COLO668 (cell line): ENCODE measurements around the gene FNDC4.
A peak's percentile ranks its signal among the peaks of the same experiment; 100 is the strongest.
"Not testable (repeated sequence)": the region's sequence is repeated elsewhere in the genome, so short reads cannot be mapped to it uniquely, and the experiment has no call there.

Source experiments
- DNase-seq: peaks from one replicate; lab custom pipeline; 2025; ENCODE audit not compliant: unreplicated experiment; lab: John Stamatoyannopoulos, UW

FNDC4 gene, protein sequence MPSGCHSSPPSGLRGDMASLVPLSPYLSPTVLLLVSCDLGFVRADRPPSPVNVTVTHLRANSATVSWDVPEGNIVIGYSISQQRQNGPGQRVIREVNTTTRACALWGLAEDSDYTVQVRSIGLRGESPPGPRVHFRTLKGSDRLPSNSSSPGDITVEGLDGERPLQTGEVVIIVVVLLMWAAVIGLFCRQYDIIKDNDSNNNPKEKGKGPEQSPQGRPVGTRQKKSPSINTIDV

DNA sequence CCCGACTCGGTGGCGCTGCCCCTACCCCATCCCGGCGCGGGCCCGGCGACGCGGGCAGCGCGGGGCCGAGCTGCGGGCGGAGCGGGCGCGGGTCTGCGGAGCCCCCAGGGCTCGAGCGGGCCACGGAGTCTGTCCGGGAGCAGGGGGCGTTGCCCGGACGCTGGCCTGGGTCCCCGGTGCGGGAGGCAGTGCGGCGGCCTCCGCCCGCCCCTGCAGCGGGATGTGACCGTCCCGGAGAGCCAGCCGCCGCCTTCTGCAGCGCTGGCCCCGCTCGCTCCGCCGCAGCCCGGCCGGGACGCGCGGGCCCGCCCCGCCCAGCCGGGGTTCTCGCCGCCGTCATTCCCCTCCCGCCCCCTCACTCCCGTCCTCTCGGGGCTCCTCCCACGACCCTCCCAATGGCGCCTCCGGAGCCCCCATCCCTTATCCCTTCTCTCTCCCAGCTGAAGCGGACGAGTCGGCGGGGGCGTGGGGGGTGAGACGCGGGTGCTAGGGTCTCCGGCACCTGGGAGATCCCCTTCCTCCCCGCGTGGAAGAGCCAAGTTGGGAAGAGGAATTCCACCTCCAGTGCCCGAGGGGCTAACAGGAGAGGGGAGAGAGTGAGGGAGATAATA lies at the start of gene FNDC4:
TSS of gene FNDC4 (minus strand) at position 257 of the 611 bp plus-strand sequence. CDS start 521 bp downstream, outside the sequence.
- DNase-seq, result peak; percentile 17

DNA sequence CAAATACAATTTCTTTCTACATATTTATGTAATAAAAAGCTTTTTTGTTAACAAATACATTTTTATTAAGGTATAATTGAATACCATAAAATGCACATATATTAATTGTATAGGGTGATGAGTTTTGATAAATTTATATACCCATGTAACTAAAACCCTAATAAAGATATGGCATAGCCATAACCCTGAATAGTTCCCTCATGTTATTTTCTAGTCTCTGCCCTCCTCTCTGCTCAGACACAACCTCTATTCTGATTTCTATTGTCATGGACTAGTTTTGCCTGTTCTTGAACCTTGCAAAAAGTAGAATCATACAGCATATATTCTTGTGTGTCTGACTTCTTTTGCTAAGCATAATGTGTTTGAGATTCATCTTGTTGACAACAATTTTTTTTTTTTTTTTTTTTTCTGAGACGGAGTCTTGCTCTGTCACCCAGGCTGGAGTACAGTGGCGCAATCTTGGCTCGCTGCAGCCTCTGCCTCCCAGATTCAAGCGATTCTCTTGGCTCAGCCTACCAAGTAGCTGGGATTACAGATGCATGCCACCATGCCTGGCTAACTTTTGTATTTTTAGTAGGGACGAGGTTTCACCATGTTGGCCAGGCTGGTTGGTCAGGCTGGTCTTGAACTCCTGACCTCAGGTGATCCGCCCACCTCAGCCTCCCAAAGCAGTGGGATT lies 49.3 kb upstream of the FNDC4 start:
- DNase-seq, result no peak

DNA sequence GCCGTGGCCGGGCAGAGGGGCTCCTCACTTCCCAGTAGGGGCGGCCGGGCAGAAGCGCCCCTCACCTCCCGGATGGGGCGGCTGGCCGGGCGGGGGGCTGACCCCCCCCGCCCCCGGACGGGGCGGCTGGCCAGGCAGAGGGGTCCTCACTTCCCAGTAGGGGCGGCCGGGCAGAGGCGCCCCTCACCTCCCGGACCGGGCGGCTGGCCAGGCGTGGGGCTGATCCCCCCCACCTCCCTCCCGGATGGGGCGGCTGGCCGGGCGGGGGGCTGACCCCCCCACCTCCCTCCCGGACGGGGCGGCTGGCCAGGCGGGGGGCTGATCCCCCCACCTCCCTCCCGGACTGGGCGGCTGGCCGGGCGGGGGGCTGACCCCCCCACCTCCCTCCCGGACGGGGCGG lies 44.6 kb upstream of the FNDC4 start:
- not testable (repeated sequence) for DNase-seq

DNA sequence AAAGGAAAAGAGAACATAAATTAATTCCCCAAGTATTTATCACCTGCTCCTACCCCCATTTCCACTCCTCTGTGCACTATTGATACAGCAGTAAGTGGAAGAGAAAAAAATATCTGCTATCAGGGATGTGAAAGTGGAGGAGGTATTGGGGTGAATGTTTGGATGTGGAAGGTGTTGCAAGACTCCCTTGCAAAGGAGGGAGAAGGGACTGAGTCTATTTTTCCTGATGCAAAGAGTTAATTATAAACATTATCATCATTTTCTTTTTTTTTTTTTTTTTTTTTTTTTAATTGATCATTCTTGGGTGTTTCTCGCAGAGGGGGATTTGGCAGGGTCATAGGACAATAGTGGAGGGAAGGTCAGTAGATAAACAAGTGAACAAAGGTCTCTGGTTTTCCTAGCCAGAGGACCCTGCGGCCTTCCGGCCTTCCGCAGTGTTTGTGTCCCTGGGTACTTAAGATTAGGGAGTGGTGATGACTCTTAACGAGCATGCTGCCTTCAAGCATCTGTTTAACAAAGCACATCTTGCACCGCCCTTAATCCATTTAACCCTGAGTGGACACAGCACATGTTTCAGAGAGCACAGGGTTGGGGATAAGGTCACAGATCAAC lies 43.9 kb upstream of the FNDC4 start:
- not testable (repeated sequence) for DNase-seq

DNA sequence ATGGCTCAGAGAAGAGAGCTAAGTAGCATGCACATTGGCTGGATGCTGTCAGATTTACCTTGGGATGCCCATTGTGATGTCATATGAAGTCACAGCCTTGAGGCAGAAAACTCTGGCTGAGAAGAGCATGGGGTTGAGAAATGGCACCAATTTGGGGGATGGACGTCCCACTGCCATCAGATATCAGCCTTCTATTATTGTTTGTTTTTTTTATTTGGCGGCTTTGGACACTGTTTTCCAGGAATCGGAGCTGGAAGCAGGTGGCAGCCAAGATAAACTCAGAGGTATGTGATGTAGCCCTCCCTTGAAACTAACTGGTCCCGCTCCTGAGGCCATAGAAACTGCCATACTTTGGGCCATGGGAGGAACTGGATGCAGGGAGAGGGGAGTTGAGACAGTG lies 42.3 kb upstream of the FNDC4 start:
- DNase-seq, result no peak

DNA sequence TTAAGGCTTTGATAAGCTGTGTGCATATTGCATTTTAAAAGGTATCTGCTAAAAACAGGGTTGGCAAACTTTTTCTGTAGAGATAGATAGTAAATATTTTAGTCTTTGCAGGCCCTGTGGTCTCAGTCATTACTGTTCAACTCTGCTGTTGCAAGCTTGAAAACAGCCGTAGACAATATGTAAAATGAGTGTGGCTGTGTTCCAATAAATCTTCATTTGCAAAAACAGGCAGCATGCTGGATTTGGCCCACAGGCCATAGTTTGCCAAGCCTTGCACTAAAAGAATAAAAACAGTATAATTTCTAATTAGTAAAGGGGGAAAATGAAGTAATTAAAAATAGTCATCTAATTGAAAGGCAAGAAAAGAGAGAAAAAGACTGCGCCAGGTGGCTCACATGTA lies 37.0 kb upstream of the FNDC4 start:
- DNase-seq, result no peak

DNA sequence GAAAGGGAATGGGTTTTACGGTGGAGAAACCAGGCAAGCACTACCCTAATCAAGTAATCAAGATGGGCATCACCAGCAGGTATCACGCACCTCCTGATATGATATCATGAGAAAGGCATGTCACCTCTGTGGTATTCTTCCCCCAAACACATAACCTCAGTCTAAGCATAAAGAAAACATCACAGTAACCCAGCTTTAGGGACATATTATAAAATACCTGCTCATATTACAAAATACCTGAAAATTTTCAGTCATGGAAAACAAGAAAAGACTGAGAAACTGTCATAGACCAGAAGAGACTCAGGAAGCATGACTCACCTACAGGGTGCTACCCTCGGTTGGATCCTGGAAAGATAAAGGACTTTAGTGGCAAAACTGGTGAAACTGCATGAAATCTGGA lies 32.2 kb upstream of the FNDC4 start:
- no peak for DNase-seq

DNA sequence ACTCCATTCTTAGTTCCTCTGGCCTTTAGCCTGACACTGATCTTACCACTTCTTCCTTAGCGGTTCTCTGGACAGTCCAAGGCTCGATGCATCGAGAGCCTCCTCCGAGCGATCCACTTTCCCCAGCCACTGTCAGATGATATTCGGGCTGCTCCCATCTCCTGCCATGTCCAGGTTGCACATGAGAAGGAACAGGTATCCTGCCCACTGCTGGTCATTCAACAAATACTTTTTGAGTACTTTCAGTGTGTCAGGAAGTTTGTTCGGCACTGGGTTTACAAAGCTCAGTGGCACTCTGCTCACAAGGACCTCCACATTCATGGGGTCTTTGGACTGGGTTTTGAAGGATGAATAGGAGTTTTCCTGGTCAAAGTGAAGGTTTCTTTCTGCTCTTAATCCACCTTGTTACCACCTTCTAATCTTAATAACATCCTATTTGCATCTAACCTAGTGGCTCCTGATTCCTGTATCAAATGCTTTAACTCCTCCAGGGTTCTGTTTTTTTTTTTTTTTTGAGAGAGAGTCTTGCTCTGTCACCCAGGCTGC lies 27.5 kb upstream of the FNDC4 start:
- DNase-seq, result no peak

DNA sequence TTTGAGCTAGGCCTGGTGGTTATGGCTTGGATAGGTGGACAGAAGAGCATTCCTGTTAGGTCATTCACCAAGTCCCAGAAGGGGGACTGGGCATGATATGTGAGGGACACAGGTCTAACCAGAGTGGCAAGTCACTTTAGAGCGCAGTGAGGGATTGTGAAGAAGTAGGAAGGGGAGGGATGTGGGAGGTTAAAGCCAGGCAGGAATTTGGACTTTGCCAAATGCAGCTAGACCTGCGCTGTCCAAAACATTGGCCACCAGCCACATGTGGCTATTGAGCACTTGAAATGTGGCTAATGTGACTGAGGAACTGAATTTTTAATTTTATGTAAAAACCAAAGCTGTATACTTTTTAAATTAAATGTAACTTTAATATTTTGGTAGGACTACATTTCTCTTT lies 25.3 kb upstream of the FNDC4 start:
- DNase-seq, result no peak

DNA sequence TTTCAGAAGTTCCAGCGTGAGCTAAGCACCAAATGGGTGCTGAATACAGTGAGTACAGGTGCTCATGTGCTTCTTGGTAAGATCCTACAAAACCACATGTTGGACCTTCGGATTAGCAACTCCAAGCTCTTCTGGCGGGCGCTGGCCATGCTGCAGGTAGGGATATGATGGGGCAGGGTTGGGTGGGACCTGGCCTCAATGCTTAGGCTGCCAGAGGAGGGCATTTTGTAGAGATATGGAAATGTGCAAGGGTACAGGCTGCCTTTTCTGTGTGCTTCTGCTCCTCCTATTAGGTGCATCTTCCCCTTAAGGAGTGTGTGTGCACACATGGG lies 23.7 kb upstream of the FNDC4 start:
- no peak for DNase-seq

DNA sequence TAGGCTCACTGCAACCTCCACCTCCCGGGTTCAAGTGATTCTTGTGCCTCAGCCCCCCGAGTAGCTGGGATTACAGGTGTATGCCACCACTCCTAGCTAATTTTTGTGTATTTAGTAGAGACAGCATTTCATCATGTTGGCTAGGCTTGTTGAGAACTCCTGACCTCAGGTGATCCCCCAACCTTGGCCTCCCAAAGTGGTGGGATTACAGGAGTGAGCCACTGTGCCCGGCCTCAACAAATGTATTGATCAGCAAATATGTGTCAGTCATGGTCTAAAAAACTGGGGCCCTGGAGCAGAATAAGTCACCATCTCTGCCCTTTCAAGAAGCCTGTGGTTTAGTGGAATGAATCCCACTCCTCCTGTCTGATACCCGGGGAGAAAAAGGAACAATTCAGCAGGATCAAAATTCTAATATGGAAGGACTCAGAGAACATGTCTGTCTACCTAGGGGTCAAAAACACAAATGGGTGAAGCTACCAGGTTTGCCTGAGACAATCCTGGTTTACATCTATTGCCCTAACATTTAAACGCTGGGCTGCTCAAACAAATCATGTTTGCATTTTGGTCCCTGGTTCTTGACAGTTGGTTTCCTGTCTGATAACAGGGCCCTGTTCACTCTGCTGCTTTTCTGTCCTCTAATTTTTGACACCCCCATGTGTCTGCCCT lies 23.2 kb upstream of the FNDC4 start:
- no peak for DNase-seq

DNA sequence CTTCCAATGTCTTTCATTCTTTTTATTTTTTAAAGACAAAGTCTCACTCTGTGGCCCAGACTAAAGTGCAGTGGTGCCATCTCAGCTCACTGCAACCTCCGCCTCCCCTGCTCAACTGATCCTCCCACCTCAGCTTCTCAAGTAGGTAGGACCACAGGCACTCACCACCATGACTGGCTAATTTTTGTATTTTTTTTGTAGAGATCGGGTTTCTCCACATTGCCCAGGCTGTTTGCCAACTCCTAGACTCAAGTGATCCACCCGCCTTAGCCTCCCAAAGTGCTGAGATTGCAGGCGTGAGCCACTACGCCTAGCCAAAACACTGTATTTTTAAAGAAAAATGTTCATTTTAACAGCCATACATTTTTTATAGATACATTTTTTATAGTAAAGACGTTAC lies 14.3 kb upstream of the FNDC4 start:
- DNase-seq, result no peak

DNA sequence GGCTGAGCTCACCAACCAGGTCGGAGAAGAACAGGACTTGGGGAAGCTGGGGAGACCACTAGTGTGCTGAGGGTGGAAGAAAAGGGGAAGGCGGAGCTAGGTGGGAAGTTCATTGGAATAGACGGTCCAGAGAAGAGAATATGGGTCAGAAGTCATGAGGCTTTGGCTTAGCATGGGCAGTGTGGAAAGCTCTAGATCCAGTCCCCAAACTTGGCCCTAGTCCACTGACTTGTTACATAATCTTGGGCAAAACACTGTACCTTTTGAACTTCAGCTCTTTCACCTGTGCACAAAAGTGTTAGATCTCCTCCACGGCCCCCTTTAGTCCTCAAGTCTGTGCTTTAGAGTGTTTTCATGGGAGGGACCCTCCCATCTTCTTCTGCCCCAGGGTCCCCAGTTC lies 12.3 kb upstream of the FNDC4 start:
- no peak for DNase-seq

DNA sequence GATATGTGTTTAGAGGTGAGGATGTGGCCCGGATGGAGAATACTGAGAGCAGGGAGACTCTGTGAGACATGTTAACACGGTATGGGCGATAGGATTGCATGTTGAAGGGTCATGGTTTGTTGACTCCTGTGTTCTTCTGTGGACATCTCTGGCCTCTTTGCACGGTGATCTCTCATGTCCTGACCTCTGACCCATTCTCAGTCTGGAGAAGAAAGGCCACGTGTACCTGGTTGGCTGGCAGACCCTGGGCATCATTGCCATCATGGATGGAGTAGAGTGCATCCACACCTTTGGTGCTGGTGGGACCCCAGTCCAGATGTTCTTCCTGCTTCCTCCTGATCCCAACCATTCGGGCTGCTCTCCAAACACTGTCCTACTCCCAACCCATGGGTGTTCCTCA lies 11.6 kb upstream of the FNDC4 start:
- DNase-seq, result no peak

DNA sequence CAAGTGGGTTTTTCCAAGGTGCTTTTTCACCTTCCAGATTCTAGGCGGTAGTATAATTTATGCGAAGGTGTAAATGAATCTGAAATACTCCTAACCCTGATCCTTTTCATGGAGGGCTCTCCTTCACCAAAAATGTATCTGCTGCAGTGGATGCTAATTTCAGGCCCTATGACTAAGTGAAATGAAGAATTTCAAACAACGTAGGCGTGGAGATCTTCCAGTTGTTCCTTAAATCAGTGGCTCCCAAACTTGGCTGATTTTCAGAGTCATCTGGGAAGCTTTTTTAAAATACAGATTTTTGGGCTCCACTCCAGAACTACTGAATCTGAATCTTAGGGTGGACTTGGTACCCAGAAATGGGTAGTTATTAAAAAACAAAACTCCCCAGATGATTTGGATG lies 7.1 kb upstream of the FNDC4 start:
- DNase-seq, result no peak

DNA sequence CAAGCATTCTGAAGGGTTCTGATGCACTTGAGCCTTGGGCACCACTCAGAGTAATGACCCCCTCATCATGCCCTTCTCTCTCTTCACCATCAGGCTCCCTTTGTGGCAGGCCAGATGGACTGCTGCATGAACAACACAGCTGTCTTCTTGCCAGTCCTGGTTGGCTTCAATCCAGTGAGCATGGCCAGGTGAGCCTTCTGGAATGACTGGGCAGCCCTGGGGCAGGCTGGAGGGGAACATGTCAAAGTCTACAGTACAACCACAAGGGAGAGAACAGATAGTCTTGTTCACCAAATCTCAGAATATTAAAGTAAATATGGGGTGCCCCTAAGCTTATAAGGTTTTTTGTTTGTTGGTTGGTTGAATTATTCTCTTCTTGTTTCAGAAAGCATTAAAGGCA lies 6.0 kb upstream of the FNDC4 start:
- DNase-seq, result peak; percentile 21

DNA sequence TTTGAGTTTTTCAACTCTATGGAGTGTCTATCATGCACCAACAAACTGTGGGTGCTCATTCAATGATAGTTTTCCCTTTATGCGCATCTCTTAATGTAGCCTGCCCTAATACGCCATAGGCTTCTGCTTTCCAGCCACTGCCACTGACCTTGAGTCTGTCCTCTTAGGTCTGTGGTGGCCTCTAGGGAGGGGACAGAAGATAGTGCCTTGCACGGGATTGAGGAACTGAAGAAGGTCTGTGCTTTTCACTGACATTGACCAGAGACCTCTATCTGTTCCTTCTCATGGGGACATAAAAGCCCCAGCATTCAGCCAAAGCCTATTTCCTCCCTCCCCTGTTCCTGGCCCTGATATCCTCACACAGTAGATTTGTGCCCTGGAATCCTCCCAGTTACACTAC lies 4.0 kb upstream of the FNDC4 start:
- DNase-seq, result no peak

DNA sequence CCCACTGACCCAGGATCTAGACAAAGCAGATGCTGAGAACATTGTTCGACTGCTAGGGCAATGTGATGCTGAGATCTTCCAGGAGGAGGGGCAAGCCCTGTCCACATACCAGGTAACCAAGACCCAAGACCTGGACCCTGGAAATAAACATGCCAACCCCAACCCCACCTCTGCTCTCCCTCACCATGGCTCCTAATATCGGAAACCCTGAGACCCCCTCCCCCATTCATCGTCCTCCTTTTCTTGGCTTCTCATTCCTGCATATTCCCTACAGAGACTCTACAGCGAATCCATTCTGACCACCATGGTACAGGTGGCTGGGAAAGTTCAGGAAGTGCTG lies 2.3 kb upstream of the FNDC4 start:
- DNase-seq, result no peak

DNA sequence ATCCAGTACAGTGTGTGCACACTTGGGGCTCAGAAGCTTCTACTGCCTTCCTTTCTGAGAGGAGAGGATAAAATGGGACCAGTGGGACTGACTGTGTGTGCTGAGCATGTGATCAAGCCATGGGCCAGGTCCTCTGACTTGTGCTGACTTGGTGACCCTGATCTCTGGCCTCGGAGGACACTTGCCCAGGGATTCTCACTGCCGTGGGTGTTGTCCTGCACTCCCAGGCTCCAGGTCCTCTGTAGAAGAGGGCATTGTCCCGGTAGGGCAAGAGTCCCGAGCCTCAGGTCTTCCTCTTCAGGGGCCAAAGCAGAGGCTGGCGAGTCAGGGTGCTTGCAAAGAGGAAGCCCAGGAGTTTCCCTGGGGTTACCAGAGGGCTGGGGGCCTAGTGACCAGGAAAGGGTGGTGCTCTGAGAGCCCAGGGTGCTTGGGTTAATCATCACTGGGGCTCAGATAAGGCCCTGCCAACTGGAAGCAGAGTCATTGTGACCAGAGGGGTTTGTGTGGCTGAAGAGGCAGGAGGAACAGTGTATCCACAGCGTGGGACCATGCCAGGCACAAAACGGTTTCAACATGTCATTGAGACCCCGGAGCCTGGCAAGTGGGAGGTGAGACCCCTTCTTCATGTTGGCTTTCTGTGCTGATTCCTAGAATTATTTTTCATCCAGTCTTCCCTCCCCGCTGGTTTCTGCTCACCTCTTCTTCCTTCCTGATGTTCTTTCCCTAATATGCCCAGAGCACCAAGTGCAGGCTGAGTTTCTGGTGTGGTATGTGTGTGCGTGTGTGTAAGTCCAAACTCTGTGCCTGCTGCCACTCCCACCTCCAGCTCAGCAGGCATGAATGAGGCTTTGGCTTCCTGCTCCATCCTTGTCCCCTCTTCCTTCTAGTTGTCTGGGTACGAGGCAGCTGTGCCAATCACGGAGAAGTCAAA lies 1.6 kb upstream of the FNDC4 start, which contains the start of gene GCKR:
TSS of gene GCKR (plus strand) at position 483 of the 931 bp plus-strand sequence. CDS start at position 549, 66 bp downstream.
- DNase-seq, result no peak

DNA sequence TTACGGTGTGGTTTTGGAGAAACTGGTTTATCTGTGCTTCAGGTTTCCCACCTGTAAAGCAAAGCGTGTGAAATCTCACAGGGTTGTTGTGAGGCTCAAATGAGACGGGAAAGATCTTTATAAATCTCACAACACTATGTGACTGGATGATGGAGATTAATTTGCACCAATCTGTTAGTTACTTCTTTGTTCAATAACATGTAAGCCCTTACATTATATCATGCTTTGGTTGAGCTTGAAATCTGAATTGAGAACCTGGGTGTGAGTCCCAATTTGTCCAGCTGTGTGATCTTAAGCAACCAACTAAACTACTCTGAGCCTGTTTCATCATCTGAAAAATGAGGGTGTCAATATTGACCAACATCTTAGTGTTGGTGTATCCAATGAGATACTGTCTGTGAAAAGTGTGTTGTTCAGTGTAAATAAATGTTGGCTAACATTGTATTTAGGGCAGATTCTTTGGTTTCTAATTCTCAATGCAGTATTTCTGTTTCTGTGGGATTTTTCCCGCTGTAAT lies 898 bp upstream of the FNDC4 start:
- no peak for DNase-seq
